ENCODE data around the gene ERRFI1.

DNA sequence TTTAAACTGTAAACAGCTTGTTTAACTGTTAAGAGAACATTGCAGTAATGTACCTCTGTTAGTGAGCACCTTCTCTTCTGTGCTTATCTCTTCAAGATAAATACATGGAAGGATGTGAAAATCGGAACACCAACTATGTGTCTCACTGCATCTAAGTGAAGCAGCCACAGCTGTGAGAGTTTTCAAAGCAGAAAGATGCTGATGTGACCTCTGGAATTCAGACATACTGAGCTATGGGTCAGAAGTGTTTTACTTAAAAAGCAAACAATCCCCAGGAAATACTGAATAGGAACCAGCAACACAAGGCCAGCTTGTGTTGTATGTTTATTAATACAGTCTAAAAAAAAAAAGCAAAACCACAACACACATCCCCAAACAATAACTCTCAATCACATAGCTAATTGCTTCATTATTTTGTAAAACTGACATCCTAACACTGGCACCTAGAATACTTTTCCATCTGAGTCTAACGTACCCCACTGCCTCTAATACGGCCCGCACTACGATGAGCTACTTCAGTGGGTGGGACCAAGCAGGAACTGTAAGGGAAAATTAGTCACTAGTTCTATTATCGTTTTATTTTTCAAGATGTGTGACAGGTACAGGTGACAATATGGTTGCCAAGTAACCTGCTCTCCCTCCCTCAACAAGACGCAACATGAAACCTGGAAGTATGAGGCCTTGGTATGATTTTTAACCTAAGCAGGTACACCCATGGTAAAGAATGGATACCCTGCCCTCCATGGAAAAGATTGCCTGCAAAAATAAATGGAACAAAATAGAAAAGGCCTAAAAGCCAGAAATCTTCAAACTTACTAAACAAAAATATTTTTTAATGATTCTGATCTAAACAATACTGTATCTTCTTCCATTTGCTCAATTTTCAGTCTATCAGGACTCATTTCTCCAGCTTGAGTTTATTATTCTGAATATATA, 13.9 kb downstream of the ERRFI1 start:
- TF ChIP-seq, protein P1, sequence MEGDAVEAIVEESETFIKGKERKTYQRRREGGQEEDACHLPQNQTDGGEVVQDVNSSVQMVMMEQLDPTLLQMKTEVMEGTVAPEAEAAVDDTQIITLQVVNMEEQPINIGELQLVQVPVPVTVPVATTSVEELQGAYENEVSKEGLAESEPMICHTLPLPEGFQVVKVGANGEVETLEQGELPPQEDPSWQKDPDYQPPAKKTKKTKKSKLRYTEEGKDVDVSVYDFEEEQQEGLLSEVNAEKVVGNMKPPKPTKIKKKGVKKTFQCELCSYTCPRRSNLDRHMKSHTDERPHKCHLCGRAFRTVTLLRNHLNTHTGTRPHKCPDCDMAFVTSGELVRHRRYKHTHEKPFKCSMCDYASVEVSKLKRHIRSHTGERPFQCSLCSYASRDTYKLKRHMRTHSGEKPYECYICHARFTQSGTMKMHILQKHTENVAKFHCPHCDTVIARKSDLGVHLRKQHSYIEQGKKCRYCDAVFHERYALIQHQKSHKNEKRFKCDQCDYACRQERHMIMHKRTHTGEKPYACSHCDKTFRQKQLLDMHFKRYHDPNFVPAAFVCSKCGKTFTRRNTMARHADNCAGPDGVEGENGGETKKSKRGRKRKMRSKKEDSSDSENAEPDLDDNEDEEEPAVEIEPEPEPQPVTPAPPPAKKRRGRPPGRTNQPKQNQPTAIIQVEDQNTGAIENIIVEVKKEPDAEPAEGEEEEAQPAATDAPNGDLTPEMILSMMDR (IDR thresholded peaks at IDR 0.05; ENCODE audit: low read depth, low read length, missing input control), result no peak
- TF ChIP-seq NR2F2 (IDR thresholded peaks at IDR 0.05) (no peak), EGR1 (IDR thresholded peaks at IDR 0.05; ENCODE audit: low read depth in 2 of 2) (peak in 1 of 2 donors; percentile 13), TAF1 (conservative IDR thresholded peaks at IDR 0.05) (no peak), GABPA (IDR thresholded peaks at IDR 0.05 in 1 of 2, conservative IDR thresholded peaks at IDR 0.05 in 1 of 2) (no peak), RAD21 (IDR thresholded peaks at IDR 0.05) (no peak), SP1 (IDR thresholded peaks at IDR 0.05) (no peak), ATF3 (IDR thresholded peaks at IDR 0.05) (no peak), JUND (IDR thresholded peaks at IDR 0.05) (peak in 1 of 2 donors; percentile 3), REST (IDR thresholded peaks at IDR 0.05) (no peak), FOXA1 (IDR thresholded peaks at IDR 0.05) (no peak)

Data from liver (tissue), 3 donors.